Activated CD4-positive, alpha-beta T cell treated with anti-CD3 and anti-CD28 coated beads for 1 hour (primary cell): ENCODE results near the gene BCAS1.
"Not testable (repeated sequence)": the region's sequence is repeated elsewhere in the genome, so short reads cannot be mapped to it uniquely, and the experiment has no call there.

Experiments
- DNase-seq: peaks from one replicate; pipeline ENCODE4 v3.0.0-alpha.2; 2020

Gene BCAS1

DNA sequence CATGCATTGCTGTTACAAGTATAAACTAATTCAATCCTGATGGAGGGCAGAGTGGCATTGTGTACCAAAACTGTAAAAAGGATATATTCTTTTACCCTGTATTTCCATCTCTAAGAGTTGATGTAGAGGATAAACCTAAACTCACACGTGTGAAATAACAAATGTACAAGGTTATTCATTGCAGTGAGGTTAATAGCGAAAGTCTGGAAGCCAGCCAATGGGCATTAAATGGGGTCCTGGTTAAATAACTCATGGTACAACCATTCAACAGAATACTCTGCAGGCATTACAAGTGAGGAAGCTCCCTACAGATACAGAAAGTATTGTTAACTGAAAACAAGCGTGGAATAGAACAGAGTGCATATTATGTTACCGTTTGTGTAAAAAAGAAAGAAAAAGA is 56.9 kb downstream of the BCAS1 start:
- no peak for DNase-seq

DNA sequence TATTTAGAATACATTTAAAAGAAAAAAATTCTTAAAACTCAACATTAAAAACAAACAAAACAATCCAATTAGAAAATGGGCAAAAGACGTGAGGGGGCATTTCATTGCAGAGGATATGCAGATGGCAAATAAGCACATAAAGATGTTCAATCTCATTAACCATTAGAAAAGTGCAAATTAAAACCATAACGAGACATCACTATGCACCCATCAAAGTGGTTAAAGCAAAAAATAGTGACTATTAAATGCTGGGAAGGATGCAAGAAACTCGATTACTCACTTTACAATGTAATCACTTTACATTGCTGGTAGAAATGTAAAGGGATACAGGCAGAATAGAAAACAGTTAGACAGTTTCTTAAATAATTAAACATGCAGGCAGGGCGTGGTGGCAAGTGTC is 59.0 kb downstream of the BCAS1 start:
- DNase-seq, result no peak

DNA sequence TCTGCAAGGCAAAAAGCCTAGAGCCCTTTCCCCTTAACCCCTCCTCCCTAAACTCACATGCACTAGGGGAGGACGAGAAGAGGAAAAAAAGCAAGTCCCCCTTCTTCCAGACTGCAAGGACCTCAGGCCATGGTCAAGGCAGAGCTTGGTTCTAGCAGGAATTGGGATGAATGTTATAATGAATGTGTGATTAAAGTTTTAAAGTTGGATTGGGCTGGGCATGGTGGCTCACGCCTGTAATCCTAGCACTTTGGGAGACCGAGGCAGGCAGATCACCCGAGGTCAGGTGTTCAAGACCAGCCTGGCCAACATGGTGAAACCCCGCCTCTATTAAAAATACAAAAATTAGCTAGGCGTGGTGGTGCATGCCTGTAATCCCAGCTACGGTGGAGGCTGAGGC is 64.2 kb downstream of the BCAS1 start:
- not testable (repeated sequence) for DNase-seq

DNA sequence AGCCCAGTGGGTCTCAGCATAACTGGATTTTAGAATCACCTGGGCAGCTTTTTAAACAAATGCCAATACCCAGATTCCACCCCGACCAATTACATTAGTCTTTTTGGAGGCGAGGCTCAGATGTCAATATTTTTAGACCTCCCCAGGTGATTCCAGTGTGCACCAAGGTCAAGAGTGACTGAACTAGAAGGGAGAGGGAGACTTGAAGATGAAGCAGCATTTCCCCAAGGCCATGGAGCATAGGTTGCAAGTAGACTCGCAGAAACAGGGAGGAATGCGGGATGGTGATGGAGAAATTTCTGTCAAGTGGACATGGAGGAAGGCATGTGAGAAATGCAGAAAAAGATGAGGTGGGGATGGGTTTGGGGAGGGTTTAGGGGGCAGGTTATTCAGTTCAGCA is 64.9 kb downstream of the BCAS1 start:
- DNase-seq, result no peak

DNA sequence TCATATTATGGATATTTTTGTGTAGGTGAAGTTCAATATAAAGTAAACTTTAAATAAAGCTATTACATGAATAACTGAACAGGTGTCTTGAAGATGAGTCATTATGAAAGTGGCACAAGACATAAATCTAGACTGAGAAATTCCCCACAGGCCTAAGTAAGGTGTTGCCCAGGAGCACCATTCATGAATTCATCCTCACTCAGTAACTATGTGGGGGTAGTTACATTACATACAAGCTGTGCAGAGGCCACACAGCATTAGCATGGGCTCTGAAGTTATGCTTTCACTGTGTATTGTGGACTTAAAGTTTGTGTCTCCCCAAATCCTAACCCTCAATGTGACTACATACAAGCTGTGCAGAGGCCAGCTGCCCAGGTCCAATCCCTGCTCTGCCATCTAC is 65.9 kb downstream of the BCAS1 start:
- DNase-seq, result no peak

DNA sequence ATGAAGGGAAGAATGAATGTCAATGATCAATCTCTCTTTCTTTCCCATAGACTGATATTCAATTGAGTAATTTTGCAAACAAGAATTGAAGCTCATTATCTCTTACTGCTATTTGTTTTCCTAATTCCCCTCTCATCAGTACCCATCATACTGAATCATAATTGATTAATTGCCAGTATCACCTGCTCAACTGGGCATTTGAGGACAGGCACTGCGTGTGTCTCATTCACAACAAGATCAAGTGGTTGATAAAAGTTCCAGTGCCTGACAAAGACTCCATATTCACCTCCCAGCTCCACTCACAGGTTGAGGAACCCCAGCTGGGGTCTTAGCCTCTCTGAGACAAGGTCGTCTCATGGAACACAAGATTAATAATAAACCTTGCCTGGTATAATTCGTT is 67.7 kb downstream of the BCAS1 start:
- no peak for DNase-seq

DNA sequence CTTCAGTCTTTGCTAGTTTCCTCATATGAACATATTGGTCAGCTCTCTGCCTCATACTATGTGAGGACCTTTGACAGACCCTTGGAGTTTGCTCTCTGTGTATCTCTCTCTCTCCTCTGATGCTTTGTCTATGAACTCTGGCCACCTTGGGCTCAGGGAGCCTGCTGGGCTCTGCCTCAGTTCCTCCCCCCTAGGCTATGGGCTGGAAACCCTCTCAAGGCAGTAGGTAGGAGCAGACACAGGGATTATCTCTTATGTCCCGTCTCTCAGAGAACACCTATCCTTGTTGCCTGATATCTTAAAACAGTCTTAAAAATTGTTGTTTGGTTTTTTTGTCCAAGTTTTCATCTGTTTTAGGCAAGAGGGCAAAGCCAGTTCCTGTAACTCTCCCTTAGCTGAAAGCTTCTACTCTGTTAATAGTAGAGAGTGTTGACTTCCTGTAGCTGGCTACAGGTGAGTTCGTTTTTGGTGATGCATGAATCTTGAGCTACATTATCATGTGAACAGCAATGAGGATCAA is 68.3 kb downstream of the BCAS1 start:
- DNase-seq, result no peak

DNA sequence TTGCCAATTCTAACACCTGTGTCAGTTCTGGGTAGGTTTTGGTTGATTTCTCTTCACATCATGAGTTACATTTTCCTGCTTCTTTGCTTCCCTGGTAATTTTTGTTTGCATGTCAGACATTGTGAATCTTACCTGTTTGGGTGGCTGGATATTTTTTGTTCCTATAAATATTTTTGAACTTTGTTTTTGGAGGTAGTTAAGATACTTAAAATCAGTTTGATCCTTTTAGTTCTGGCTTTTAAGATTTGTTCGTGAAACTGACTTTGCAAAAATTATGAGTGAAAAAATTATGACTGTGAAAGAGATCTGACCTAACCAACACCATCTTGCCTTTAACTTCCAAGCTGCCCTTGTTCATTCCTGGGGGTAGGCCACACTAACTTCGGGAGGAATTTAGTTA is 69.5 kb downstream of the BCAS1 start:
- DNase-seq, result no peak

DNA sequence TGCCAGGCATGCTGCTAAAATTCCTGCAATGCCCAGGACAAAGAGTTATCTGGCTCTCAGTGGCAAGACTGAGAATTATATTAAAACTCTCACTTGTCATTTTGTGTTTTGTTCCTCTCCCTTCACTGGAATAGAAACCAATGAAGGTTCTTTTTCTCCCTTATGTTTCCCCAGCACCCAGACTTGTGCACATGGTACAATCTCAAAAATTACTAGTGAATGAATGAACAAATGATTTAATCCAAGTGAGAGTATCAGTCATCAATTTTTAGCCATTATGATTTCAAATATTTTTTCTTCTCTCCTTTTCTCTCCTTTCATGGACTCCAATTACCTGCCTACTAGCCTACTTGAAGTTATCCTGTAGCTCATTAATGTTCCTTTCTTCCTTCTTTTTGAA is 70.1 kb downstream of the BCAS1 start:
- DNase-seq, result no peak

DNA sequence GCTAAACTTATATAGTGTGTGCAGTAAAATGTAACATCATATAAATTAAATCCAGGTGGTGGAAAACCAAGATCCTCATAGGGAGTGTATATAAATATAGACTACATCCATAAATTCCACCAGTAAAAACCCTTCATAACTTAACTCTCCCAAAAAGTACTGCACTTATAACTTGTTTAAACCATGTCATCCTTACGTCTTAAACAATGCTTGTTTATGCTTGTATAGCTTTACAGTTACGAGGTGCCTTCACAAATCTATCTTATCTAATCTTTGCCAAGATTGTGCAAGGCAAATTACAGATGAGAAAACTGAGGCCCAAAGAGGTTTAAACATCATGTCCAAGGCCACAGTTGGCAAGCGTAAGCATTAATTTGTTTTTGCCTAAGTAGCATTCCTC is 71.3 kb downstream of the BCAS1 start:
- no peak for DNase-seq

DNA sequence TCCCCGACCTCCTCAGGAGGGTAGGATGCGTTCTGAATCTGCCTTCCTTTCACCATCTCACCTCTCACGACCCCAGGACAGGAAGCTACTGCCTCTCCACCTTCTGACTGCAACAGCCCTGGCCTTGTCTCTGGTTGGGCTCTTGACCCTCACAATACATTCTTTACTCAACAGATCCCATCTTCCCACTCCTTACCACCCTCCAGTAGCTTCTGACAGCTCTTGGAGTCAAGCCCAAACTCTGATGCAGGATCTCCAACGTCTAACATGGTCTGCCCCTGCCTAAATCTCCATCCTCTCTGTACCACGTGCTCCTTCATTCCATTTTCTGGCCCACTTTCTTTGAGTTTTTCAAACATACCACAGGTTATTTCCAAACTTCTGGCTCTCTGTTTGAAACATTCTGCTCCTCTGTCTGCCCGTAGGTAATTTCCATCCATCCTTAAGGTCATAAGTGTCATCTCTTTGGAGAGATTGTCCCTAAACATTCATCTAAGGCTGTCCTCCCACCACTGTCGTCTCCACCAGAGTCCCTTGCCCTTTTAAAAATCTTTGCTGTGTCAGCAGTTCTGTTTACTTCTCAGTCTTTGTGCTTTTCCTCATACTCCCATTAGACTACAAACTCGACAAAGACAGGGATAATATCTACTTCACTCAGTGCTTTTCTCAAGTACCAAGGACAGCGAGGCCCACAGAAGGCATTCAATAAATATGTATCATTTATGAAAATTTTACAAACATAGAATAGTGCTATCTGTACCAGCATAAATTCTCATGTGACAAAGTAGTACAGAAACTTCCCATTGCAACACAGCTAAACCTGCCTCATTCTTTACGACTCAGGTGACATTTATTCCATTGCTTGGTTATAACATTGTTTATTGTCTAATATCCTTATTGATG is 73.6 kb downstream of the BCAS1 start:
- DNase-seq, result no peak

DNA sequence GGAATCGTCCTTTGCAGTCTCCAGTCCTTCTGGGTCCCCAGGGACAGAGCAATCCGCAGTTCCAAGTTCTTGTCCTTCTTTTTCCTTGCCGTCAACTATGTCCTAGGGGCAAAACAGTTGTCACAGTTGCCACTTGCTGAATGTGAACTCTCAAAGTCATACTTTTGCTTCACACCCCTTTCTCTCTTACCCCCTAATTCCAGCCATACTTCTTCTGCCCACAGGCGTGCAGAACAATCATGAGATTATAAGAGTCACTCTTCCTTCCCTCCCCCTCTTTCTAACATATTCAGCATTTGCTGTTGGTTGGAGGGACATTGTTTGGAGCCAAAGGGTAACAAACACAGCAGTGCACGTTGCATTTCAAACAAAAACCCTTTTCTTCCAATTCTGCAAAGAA is 74.4 kb downstream of the BCAS1 start:
- DNase-seq, result no peak

DNA sequence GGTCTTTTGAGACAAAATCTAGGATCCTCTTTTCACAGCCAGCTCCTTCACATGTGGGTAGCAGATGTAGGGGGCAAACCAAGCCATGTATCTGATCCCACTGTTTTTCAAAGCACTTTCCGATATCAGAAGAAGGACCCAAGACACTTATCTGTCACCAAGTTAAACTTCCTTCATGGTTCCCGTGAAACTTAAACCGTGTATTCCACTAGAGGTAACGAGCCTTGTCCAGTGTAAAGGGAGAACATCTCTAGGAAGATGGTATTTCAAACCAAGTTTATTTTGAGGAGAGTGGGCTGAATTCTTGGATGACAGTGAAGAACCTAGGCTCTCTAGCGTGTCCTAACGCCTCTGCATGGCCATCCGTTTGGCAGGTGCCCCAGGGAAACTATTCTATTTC is 76.3 kb downstream of the BCAS1 start:
- DNase-seq, result no peak

DNA sequence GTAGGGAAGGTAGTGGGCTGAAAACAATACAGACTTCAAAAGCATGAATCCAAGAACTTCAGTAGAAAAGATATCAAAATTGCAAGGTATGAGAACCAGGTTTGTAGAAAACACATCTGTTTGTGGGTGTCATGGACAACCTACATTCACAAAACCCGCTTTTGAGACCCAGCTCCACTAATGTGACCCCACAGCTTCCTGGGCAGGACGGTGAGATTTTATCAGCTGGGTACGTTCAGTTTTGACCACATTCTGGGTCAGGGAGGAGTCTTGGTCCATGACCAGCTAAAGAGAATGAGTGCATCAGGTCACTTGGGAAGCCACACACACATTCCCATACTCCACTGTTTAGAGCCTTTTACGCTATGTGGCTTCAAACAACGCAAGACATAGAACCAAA is 77.1 kb downstream of the BCAS1 start:
- no peak for DNase-seq

DNA sequence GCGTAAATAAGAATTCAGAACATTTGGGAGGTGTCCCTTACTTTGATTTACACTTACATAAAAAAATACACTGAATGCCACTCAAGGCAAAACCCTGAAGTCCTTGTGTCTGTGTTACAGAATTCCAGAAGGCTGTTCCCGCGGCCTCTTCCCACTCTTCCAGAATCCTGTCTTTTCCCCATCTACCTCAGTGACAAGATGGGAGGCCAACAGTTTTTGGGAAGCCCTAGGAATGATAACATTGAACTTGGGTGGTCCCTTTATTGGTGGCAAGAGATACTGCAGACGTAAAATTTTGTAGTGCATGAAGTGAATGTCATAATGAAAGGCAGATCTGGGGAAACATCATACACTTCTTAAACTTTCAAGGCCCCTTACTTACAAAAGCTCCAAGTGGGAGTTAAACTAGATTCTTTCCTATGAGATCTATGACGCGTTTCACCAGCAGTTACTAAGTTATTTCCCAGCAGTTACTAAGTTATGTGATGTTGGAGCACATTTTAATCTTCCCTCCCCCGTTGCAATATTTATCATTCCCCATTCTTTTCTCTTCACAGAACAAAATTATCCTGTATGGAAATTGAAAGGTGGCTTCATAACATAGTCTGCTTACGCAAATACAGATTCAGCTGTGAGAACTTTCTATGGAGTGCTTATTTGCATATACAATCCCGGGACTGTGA is 79.5 kb downstream of the BCAS1 start:
- no peak for DNase-seq

DNA sequence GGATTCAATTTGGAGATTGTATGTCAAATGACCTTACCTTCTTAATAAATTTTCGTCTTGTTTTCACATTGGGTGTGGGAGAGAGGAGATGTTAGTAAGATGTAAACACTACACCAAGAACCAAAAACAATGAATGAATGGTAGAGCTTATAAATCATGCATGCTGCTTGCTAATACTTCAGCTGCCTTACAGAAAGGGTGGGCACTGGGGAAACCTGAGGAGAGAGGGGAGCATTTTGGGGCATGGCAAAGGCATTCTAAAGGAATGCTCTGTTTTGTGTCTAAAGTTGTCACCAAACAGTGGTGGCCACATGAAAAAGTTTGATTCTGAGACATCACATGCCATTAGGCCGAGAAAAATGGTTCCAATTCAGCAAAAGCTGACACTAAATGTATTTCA is 80.4 kb downstream of the BCAS1 start:
- no peak for DNase-seq

DNA sequence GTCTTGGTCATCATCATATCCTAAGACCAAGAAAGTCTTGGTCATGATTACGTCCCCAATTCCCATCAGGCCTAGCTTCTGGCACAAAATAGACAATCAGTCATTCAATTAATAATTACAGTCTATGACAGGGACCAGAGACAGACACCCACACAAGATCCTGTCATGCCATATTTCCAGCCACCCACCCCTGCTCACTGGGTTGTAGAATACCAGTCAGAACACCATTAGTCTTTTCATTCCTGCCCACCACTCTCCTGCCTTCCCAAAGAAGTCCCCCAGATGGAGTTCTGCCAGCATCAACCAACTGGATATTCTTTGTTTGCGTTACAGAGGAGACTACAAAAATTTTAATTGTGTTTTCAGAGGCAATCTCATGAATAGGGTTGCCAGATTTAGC is 81.0 kb downstream of the BCAS1 start:
- DNase-seq, result no peak

DNA sequence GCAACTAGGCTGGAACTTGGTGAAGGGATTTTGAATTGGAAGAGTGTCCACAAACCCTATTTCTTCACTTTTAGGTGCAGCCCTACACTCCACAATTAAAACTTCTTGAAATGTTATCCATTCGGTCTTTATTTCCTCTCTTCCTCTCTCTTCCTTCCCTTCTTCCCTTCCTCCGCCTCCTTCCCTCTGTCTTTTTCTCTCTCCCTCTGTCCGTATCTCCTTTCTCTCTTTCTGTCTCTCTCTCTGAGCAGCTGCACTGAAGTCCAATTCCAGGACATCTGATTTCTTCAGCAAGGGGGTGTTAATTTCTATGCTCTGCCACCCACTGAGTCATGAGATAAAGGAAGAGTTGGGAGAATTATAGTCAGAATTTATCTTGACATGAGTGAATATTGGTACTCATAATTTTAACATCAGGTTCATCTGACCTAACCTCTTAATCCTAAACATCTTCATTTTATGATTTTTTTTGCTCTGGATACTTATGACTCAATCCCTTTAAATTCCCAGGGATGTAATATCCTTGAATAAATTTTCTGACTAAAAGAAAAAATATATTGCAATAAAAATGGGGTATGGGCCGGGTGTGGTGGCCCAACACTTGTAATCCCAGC is 84.2 kb downstream of the BCAS1 start:
- no peak for DNase-seq

DNA sequence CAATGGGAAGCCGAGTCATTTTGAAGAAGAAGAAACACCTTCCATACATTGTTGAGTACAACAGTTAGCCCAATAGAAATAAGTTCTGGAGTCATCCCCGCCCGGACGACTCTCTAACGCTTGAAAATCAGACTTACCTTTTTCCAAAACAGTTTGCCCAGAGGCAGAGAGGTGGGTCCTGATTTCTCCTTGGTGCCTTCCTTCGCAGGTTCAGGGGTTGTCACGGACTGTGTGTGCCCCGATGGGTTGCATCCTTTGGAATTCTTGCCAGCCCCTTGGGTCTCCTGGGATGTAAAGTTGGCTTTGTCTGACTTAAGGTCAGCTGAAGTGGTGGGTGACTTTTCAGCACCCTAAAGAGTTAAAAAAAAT is 85.3 kb downstream of the BCAS1 start:
- no peak for DNase-seq

DNA sequence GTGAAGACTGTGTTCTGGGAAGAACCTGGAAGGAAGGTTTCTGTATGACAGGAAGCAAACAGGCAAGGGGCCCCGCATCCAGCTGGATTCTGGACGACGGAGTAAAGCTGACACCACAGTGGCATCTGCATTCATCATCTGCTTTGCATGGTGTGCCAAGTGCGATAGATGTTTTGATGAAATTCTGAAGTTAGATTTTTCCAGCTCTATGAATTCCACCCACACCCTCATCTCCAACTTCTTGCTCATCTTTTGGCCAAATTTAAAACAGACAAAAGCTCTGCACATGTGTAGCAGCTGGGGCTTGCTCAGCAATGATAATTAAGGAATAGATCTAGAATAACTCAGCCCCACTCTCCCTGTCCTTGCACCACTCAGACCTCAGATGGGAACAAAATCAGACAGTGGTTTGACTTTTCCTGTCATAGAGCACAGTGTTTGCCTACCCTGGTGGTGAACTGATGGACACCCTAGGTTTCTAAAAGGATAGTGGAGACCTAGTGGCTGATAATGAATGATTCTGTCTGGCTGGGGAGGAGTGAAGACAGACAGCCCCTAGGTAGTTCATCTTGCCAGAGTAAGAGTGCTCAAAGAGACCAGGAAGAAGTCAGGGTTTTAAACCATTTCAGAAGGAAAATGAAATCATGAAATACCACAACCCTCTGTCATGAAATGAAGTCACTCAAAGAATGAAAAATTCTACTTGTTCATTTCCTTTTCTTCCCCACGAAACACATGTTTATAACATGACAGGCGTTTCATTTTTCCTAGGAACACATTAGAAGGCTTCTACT is 85.8 kb downstream of the BCAS1 start:
- DNase-seq, result no peak

DNA sequence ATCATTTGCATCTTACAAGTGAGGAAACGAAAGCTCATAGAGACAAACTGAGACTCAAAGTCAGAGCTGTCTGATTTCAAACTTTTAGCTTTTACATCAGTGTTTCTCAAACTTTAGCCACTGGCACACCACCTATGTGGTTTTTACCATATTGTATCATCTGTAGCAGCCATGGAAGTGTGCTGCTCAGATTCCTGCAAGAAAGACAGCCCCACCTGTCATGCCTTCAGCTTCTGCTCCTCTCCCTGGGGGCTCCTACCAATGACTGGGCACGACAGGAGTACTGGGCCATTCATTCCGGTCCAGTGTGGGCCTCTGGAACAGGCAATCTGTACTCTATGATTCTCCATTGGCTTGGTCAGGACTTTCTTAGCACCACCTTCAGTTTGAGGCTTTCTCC is 87.0 kb downstream of the BCAS1 start:
- DNase-seq, result no peak

DNA sequence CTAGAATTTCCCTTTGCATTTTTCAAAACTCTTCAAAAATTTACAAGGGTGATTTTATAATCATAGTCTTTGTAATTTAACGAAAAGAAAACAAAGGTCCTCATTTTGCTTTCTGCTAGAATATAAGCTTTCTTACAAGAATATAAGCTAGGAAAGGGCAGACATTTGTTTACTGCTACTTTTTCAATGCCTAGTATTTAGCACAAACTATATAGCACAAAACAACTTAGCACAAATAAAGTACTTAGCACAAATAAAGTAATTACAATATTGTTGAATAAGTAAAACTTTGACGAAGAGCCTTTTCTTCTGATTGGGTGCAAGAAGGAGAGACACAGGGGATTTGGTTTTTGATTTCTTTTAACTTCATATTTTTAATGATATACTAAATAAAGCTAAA is 87.8 kb downstream of the BCAS1 start:
- DNase-seq, result no peak

DNA sequence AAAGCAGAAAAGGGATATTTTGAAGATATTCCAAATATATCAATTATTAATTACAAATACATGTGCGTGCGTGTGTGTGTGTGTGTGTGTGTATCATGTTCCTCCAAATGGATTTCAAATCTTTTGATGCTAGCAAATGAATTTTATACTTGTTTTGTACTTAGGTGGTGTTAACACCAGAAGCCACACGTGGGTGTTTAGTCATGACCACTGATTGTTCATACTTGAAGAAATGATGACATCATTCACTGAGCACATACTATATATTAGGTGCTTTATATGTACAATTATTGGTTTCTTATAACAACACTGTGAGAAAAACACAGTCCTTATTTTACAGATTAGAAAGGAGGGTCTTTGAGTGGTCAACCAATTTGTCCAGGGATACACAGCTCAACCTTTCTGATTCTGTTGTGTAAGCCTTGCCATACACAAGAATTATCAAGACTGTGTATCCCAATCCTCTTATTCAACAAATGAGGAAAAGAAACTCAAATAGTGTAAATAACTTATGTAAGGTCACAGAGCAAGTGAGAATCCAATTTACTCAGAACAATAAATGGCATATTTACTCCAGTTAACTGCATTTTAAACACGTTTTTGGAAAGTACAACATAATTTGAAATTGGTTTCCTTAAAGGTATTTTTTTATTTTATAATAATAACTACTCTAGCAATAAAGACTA is 88.5 kb downstream of the BCAS1 start:
- DNase-seq, result no peak
